ENCODE measurements around the gene RPL37A. TPM values are rescaled to one million over a fixed set of nuclear protein-coding genes. Genes with fewer than 3 reads are reported as not detected.

RPL37A gene
- total and polyA plus RNA-seq, 10 donors: 688 to 9,110 (median 2,096) TPM

- H3K27me3 ChIP-seq (replicated peaks in 1 of 7): no peaks in the 10 kb centered on the region
- no peaks in the 10 kb centered on the region for H3K4me1 ChIP-seq
- H3K27ac ChIP-seq: no peak overlapping the region
- 86 to 100% (median 89%) methylated on average over 2 of the region's 2 CpGs for WGBS, 5 donors
- no peak for TF ChIP-seq POLR2AphosphoS5 (IDR thresholded peaks at IDR 0.05)
- no peak for TF ChIP-seq POLR2A (IDR thresholded peaks at IDR 0.05)
- TF ChIP-seq CTCF (IDR thresholded peaks at IDR 0.05 in 8 of 11, conservative IDR thresholded peaks at IDR 0.05 in 3 of 11): no peak
- no peak for DNase-seq
- intact Hi-C loops (cut with DNase I; ENCODE audit: low total_unique reads): no loop called here
- H3K36me3 ChIP-seq: peaks cover 0 to 64% (median 20%) of the 10 kb centered on the region in 6 donors
- no peaks in the 10 kb centered on the region for H3K9me3 ChIP-seq
- H3K4me3 ChIP-seq: no peak overlapping the region
Observed at GRCh38 chr2:216463148-216463547, 35.5 kb upstream of the RPL37A start.

- WGBS, 5 donors: 89 to 94% (median 94%) methylated on average over 6 of the region's 6 CpGs
- Histone ChIP-seq H3K4me1 (no peaks in the 10 kb centered on the region), H3K27ac (no peak overlapping the region), H3K36me3 (peaks cover 0 to 75% (median 27%) of the 10 kb centered on the region in 6 donors), H3K4me3 (no peak overlapping the region), H3K9me3 (no peaks in the 10 kb centered on the region), H3K27me3 (replicated peaks in 1 of 7) (no peaks in the 10 kb centered on the region)
- intact Hi-C loops (cut with DNase I; ENCODE audit: low total_unique reads): no loop called here
- no peak for DNase-seq
- TF ChIP-seq POLR2A (IDR thresholded peaks at IDR 0.05): no peak
- TF ChIP-seq POLR2AphosphoS5 (IDR thresholded peaks at IDR 0.05): no peak
- no peak for TF ChIP-seq CTCF (IDR thresholded peaks at IDR 0.05 in 8 of 11, conservative IDR thresholded peaks at IDR 0.05 in 3 of 11)
Observed at GRCh38 chr2:216464104-216464720, 34.4 kb upstream of the RPL37A start.

GRCh38 chr2:216465579-216466195 is 33.0 kb upstream of the RPL37A start:
- no peaks in the 10 kb centered on the region for H3K27me3 ChIP-seq (replicated peaks in 1 of 7)
- no peaks in the 10 kb centered on the region for H3K9me3 ChIP-seq
- DNase-seq: no peak
- H3K4me3 ChIP-seq: no peak overlapping the region
- no peak for TF ChIP-seq POLR2A (IDR thresholded peaks at IDR 0.05)
- no peak for TF ChIP-seq POLR2AphosphoS5 (IDR thresholded peaks at IDR 0.05)
- no peak for TF ChIP-seq CTCF (IDR thresholded peaks at IDR 0.05 in 8 of 11, conservative IDR thresholded peaks at IDR 0.05 in 3 of 11)
- no peak overlapping the region for H3K27ac ChIP-seq
- peaks cover 0 to 88% (median 32%) of the 10 kb centered on the region in 6 donors for H3K36me3 ChIP-seq
- intact Hi-C loops (cut with DNase I; ENCODE audit: low total_unique reads): no loop called here
- H3K4me1 ChIP-seq: no peaks in the 10 kb centered on the region
- 86 to 95% (median 94%) methylated on average over 5 of the region's 5 CpGs for WGBS, 5 donors

- no peak for TF ChIP-seq CTCF (IDR thresholded peaks at IDR 0.05 in 8 of 11, conservative IDR thresholded peaks at IDR 0.05 in 3 of 11)
- TF ChIP-seq POLR2AphosphoS5 (IDR thresholded peaks at IDR 0.05): no peak
- no peak for TF ChIP-seq POLR2A (IDR thresholded peaks at IDR 0.05)
- Histone ChIP-seq H3K36me3 (peaks cover 0 to 98% (median 38%) of the 10 kb centered on the region in 6 donors), H3K27ac (no peak overlapping the region), H3K27me3 (replicated peaks in 1 of 7) (no peaks in the 10 kb centered on the region), H3K4me3 (no peak overlapping the region), H3K4me1 (no peaks in the 10 kb centered on the region), H3K9me3 (no peaks in the 10 kb centered on the region)
- intact Hi-C loops (cut with DNase I; ENCODE audit: low total_unique reads): no loop called here
- no peak for DNase-seq
- WGBS, 5 donors: 96 to 99% (median 97%) methylated on average over 4 of the region's 4 CpGs
Observed at GRCh38 chr2:216467845-216468244, 30.8 kb upstream of the RPL37A start.

Data from spleen (tissue), 11 donors.